HEK293 (cell line): Measurements from ENCODE around the gene GAMT.
A peak's percentile ranks its signal among the peaks of the same experiment; 100 is the strongest.

Experiments
- GLIS1 ChIP-seq: fragments of 450-650 bp; formaldehyde crosslinking; IDR thresholded peaks from 2 replicates; pipeline ENCODE4 v1.5.1; 2016; ENCODE audit warnings: missing biosample characterization, missing genetic modification characterization
- OVOL3 ChIP-seq: fragments of 450-650 bp; formaldehyde crosslinking; IDR thresholded peaks from 2 replicates; pipeline ENCODE4 v1.5.1; 2016; ENCODE audit warnings: missing biosample characterization, missing genetic modification characterization
- PRDM1 ChIP-seq: fragments of 450-650 bp; formaldehyde crosslinking; IDR thresholded peaks from 2 replicates; pipeline ENCODE4; 2016; ENCODE audit warnings: missing biosample characterization, missing genetic modification characterization
- ZBTB21 ChIP-seq: fragments of 450-650 bp; formaldehyde crosslinking; IDR thresholded peaks from 2 replicates; pipeline ENCODE4 v1.5.1; 2017; ENCODE audit warnings: missing biosample characterization, missing genetic modification characterization
- ZBTB8A ChIP-seq: fragments of 450-650 bp; formaldehyde crosslinking; IDR thresholded peaks from 2 replicates; pipeline ENCODE4 v1.5.1; 2016; ENCODE audit warnings: missing biosample characterization, missing genetic modification characterization
- ZNF138 ChIP-seq: fragments of 450-650 bp; formaldehyde crosslinking; IDR thresholded peaks from 2 replicates; pipeline ENCODE4 v1.5.1; 2016; ENCODE audit warnings: missing biosample characterization, missing genetic modification characterization, borderline replicate concordance
- ZNF140 ChIP-seq: fragments of 450-650 bp; formaldehyde crosslinking; IDR thresholded peaks from 2 replicates; pipeline ENCODE4 v1.5.1; 2016; ENCODE audit warnings: missing biosample characterization, missing genetic modification characterization
- ZNF16 ChIP-seq: fragments of 450-650 bp; formaldehyde crosslinking; IDR thresholded peaks from 2 replicates; pipeline ENCODE4 v1.5.1; 2016; ENCODE audit warnings: low read depth, missing biosample characterization, missing genetic modification characterization
- ZNF184 ChIP-seq: fragments of 450-650 bp; IDR thresholded peaks from 2 replicates; pipeline ENCODE4 v1.5.1; 2018; ENCODE audit warnings: missing biosample characterization, mild to moderate bottlenecking, missing genetic modification characterization
- ZNF274 ChIP-seq, 2 experiments: fragments of 200-500 bp in 1 of 2; fragments of 450-650 bp in 1 of 2; sonication (Bioruptor generic) in 1 of 2; formaldehyde crosslinking in 1 of 2; IDR thresholded peaks; 2 replicates each; pipeline versions ENCODE4 v1.5.1 to v1.6.1; 2014 to 2016; ENCODE audit warnings: borderline replicate concordance in 1 of 2, inconsistent platforms in 1 of 2, low read length in 1 of 2, missing biosample characterization in 1 of 2, missing genetic modification characterization in 1 of 2
- ZNF324 ChIP-seq: fragments of 450-650 bp; formaldehyde crosslinking; IDR thresholded peaks from 2 replicates; pipeline ENCODE4 v1.5.1; 2016; ENCODE audit warnings: missing biosample characterization, missing genetic modification characterization
- ZNF423 ChIP-seq: fragments of 450-650 bp; formaldehyde crosslinking; IDR thresholded peaks from 2 replicates; pipeline ENCODE4 v1.5.1; 2016; ENCODE audit warnings: missing biosample characterization, missing genetic modification characterization
- ZNF514 ChIP-seq: fragments of 450-650 bp; formaldehyde crosslinking; IDR thresholded peaks from 2 replicates; pipeline ENCODE4 v1.5.1; 2016; ENCODE audit warnings: missing biosample characterization, missing genetic modification characterization
- ZNF544 ChIP-seq: fragments of 450-650 bp; formaldehyde crosslinking; IDR thresholded peaks from 2 replicates; pipeline ENCODE4 v1.5.0; 2017; ENCODE audit warnings: missing biosample characterization, missing genetic modification characterization
- ZNF558 ChIP-seq: fragments of 450-650 bp; formaldehyde crosslinking; IDR thresholded peaks from 2 replicates; pipeline ENCODE4 v1.5.1; 2016; ENCODE audit warnings: missing biosample characterization, missing genetic modification characterization
- ZNF596 ChIP-seq: fragments of 450-650 bp; IDR thresholded peaks from 2 replicates; pipeline ENCODE4 v1.5.0; 2018; ENCODE audit warnings: missing biosample characterization, mild to moderate bottlenecking, missing genetic modification characterization, moderate library complexity
- ZNF621 ChIP-seq: fragments of 450-650 bp; formaldehyde crosslinking; IDR thresholded peaks from 2 replicates; pipeline ENCODE4 v1.5.1; 2017; ENCODE audit warnings: missing biosample characterization, missing genetic modification characterization
- ZNF677 ChIP-seq: fragments of 450-650 bp; IDR thresholded peaks from 2 replicates; pipeline ENCODE4 v1.5.0; 2018; ENCODE audit warnings: missing biosample characterization, mild to moderate bottlenecking, missing genetic modification characterization, moderate library complexity
- ZNF701 ChIP-seq: fragments of 450-650 bp; formaldehyde crosslinking; IDR thresholded peaks from 2 replicates; pipeline ENCODE4 v1.5.1; 2016; ENCODE audit warnings: missing biosample characterization, missing genetic modification characterization
- ZNF76 ChIP-seq: fragments of 450-650 bp; formaldehyde crosslinking; IDR thresholded peaks from 2 replicates; pipeline ENCODE4; 2016; ENCODE audit warnings: low read depth, missing biosample characterization, missing genetic modification characterization, borderline replicate concordance
- TF ChIP-seq, protein P1 (sequence below): fragments of 450-650 bp; formaldehyde crosslinking; optimal IDR thresholded peaks from 2 replicates; pipeline ENCODE3; 2016; ENCODE audit warnings: missing biosample characterization, mild to moderate bottlenecking, missing genetic modification characterization
- TF ChIP-seq, protein P2 (sequence below): fragments of 450-650 bp; formaldehyde crosslinking; IDR thresholded peaks from 2 replicates; pipeline ENCODE4 v1.5.1; 2016; ENCODE audit warnings: missing biosample characterization, missing genetic modification characterization
- TF ChIP-seq, protein P3 (sequence below): fragments of 450-650 bp; formaldehyde crosslinking; IDR thresholded peaks from 2 replicates; pipeline ENCODE4 v1.5.1; 2016; ENCODE audit warnings: missing biosample characterization, missing genetic modification characterization
- TF ChIP-seq, protein P4 (sequence below): fragments of 450-650 bp; formaldehyde crosslinking; IDR thresholded peaks from 2 replicates; pipeline ENCODE4 v1.5.1; 2016; ENCODE audit warnings: missing biosample characterization, missing genetic modification characterization, borderline replicate concordance
- TF ChIP-seq, protein P5 (sequence below): fragments of 450-650 bp; formaldehyde crosslinking; IDR thresholded peaks from 2 replicates; pipeline ENCODE4 v1.5.1; 2017; ENCODE audit warnings: missing biosample characterization, mild to moderate bottlenecking, missing genetic modification characterization, moderate library complexity
- TF ChIP-seq, protein P6 (sequence below): fragments of 450-650 bp; formaldehyde crosslinking; IDR thresholded peaks from 2 replicates; pipeline ENCODE4 v1.5.1; 2016; ENCODE audit warnings: missing biosample characterization, missing genetic modification characterization

Gene GAMT

DNA sequence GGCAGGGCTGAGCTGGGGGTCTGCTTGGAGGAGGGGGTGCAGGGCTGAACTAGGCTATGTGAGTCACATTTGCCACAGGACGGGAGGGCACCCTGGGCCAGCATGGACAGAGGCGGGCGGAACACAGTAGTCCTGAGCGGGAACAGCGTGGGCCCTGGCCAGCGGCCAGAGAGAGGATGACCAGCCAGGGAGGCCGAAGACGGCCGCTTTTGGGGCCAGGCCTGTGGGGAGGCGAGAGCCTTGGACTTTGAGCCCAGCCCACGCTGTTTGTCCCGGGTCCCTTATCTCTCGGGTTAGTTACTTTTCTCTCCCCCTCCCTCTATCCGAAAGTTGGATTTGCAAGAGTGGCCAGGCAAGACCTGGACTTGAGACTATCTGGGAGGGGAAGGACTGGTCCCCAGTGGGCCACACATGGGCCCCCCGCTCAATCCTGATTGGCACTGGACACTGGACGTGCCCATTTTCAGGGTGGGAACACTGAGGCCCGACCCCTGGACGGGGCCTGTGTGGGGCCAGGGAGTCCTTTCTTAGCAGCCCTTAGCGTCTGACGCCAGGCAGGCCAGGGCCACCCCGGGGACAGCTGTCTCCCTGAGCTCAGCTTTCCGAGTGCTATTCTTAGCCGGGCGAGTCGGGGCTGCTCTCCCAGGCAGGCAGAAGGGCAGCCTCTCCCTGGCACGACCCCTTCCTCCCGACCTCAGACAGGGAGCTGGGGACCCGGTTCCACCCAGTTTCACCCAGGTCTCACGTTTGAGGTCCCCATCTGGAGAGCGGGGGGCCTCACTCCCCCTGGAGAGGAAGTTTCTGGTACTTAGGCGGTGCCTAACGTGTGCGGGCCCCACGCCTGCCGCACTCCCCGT, 833 bp downstream of the GAMT start (continued):
- peak; percentile 72; the same call in 1 of the 2 replicates for TF ChIP-seq ZNF324
- TF ChIP-seq, protein P1, sequence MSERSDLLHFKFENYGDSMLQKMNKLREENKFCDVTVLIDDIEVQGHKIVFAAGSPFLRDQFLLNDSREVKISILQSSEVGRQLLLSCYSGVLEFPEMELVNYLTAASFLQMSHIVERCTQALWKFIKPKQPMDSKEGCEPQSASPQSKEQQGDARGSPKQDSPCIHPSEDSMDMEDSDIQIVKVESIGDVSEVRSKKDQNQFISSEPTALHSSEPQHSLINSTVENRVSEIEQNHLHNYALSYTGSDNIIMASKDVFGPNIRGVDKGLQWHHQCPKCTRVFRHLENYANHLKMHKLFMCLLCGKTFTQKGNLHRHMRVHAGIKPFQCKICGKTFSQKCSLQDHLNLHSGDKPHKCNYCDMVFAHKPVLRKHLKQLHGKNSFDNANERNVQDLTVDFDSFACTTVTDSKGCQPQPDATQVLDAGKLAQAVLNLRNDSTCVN (tag by site-specific recombination): no peak
- no peak for TF ChIP-seq ZNF514 (tag by site-specific recombination)
- TF ChIP-seq, protein P2, sequence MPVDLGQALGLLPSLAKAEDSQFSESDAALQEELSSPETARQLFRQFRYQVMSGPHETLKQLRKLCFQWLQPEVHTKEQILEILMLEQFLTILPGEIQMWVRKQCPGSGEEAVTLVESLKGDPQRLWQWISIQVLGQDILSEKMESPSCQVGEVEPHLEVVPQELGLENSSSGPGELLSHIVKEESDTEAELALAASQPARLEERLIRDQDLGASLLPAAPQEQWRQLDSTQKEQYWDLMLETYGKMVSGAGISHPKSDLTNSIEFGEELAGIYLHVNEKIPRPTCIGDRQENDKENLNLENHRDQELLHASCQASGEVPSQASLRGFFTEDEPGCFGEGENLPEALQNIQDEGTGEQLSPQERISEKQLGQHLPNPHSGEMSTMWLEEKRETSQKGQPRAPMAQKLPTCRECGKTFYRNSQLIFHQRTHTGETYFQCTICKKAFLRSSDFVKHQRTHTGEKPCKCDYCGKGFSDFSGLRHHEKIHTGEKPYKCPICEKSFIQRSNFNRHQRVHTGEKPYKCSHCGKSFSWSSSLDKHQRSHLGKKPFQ (tag by site-specific recombination): no peak
- no peak; the same call in 1 of the 2 replicates for TF ChIP-seq ZNF76 (tag by site-specific recombination)
- no peak for TF ChIP-seq ZNF621
- TF ChIP-seq, protein P3, sequence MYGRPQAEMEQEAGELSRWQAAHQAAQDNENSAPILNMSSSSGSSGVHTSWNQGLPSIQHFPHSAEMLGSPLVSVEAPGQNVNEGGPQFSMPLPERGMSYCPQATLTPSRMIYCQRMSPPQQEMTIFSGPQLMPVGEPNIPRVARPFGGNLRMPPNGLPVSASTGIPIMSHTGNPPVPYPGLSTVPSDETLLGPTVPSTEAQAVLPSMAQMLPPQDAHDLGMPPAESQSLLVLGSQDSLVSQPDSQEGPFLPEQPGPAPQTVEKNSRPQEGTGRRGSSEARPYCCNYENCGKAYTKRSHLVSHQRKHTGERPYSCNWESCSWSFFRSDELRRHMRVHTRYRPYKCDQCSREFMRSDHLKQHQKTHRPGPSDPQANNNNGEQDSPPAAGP (tag by site-specific recombination): peak; percentile 68; the same call in 1 of the 2 replicates
- TF ChIP-seq, protein P4, sequence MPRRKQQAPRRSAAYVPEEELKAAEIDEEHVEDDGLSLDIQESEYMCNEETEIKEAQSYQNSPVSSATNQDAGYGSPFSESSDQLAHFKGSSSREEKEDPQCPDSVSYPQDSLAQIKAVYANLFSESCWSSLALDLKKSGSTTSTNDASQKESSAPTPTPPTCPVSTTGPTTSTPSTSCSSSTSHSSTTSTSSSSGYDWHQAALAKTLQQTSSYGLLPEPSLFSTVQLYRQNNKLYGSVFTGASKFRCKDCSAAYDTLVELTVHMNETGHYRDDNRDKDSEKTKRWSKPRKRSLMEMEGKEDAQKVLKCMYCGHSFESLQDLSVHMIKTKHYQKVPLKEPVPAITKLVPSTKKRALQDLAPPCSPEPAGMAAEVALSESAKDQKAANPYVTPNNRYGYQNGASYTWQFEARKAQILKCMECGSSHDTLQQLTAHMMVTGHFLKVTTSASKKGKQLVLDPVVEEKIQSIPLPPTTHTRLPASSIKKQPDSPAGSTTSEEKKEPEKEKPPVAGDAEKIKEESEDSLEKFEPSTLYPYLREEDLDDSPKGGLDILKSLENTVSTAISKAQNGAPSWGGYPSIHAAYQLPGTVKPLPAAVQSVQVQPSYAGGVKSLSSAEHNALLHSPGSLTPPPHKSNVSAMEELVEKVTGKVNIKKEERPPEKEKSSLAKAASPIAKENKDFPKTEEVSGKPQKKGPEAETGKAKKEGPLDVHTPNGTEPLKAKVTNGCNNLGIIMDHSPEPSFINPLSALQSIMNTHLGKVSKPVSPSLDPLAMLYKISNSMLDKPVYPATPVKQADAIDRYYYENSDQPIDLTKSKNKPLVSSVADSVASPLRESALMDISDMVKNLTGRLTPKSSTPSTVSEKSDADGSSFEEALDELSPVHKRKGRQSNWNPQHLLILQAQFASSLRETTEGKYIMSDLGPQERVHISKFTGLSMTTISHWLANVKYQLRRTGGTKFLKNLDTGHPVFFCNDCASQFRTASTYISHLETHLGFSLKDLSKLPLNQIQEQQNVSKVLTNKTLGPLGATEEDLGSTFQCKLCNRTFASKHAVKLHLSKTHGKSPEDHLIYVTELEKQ (tag by site-specific recombination): no peak
- TF ChIP-seq ZNF596 (tag by site-specific recombination): no peak
- TF ChIP-seq ZBTB21 (tag by site-specific recombination): no peak
- TF ChIP-seq ZNF677 (tag by site-specific recombination): no peak
- 0 out of 2 replicates have a peak, but pooled peaks have one; percentile 41 for TF ChIP-seq ZNF16 (tag by site-specific recombination)
- peak; percentile 47 for TF ChIP-seq ZBTB8A (tag by site-specific recombination)
- TF ChIP-seq GLIS1 (tag by site-specific recombination): peak; percentile 82
- no peak for TF ChIP-seq ZNF701
- TF ChIP-seq ZNF423 (tag by site-specific recombination): 0 out of 2 replicates have a peak, but pooled peaks have one; percentile 5
- 0 out of 2 replicates have a peak, but pooled peaks have one; percentile 29 for TF ChIP-seq ZNF184 (tag by site-specific recombination)
- TF ChIP-seq, protein P5, sequence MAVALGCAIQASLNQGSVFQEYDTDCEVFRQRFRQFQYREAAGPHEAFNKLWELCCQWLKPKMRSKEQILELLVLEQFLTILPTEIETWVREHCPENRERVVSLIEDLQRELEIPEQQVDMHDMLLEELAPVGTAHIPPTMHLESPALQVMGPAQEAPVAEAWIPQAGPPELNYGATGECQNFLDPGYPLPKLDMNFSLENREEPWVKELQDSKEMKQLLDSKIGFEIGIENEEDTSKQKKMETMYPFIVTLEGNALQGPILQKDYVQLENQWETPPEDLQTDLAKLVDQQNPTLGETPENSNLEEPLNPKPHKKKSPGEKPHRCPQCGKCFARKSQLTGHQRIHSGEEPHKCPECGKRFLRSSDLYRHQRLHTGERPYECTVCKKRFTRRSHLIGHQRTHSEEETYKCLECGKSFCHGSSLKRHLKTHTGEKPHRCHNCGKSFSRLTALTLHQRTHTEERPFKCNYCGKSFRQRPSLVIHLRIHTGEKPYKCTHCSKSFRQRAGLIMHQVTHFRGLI (tag by site-specific recombination): no peak
- TF ChIP-seq ZNF544 (tag by site-specific recombination): no peak
- TF ChIP-seq ZNF140 (tag by site-specific recombination): no peak
- TF ChIP-seq, protein P6, sequence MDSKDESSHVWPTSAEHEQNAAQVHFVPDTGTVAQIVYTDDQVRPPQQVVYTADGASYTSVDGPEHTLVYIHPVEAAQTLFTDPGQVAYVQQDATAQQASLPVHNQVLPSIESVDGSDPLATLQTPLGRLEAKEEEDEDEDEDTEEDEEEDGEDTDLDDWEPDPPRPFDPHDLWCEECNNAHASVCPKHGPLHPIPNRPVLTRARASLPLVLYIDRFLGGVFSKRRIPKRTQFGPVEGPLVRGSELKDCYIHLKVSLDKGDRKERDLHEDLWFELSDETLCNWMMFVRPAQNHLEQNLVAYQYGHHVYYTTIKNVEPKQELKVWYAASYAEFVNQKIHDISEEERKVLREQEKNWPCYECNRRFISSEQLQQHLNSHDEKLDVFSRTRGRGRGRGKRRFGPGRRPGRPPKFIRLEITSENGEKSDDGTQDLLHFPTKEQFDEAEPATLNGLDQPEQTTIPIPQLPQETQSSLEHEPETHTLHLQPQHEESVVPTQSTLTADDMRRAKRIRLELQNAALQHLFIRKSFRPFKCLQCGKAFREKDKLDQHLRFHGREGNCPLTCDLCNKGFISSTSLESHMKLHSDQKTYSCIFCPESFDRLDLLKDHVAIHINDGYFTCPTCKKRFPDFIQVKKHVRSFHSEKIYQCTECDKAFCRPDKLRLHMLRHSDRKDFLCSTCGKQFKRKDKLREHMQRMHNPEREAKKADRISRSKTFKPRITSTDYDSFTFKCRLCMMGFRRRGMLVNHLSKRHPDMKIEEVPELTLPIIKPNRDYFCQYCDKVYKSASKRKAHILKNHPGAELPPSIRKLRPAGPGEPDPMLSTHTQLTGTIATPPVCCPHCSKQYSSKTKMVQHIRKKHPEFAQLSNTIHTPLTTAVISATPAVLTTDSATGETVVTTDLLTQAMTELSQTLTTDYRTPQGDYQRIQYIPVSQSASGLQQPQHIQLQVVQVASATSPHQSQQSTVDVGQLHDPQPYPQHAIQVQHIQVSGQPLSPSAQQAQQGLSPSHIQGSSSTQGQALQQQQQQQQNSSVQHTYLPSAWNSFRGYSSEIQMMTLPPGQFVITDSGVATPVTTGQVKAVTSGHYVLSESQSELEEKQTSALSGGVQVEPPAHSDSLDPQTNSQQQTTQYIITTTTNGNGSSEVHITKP (tag by site-specific recombination): no peak
- TF ChIP-seq ZNF274 (IDR thresholded peaks at IDR 0.05; ENCODE audit: low read length): no peak
- no peak for TF ChIP-seq ZNF274 (tag by site-specific recombination; IDR thresholded peaks at IDR 0.05; ENCODE audit: borderline replicate concordance)
- no peak for TF ChIP-seq ZNF138 (tag by site-specific recombination)
- no peak for TF ChIP-seq PRDM1 (tag by site-specific recombination)
- TF ChIP-seq ZNF558: no peak
- 0 out of 2 replicates have a peak, but pooled peaks have one; percentile 13 for TF ChIP-seq OVOL3
